Measurements from ENCODE around the gene ARHGEF10L.

GRCh38 chr1:17686258-17686657 is 146.8 kb downstream of the ARHGEF10L start:
- TF ChIP-seq CTCF (conservative IDR thresholded peaks at IDR 0.05; ENCODE audit: low read depth, low read length) (no peak), EZH2 (IDR thresholded peaks at IDR 0.05; ENCODE audit: borderline replicate concordance, low read depth, low read length, poor library complexity, severe bottlenecking) (no peak)
